ENCODE measurements around the gene RAB23.

RAB23 gene

DNA sequence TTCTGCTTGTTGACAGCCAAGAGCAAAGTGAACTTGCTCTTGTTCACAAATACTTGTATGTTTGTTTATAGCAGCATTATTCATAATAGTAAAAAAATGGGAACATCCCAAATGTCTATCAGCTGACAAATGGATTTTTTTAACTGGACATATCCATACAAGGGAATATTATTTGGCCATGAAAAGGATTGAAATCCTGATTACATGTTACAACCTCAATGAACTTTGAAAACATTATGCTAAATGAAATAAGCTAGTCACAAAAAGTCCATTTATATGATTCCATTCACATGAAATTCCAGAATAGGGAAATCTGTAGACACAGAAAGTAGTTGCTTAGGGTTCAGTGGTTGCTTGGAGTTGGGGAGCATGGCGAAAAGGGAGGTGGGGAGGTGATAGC is 78.4 kb downstream of the RAB23 start:
- Mint-ChIP-seq H3K9me3 (ENCODE audit: low read depth) (no peaks in the 10 kb centered on the region), H3K27ac (no peak overlapping the region), H3K4me1 (ENCODE audit: low read depth) (peaks cover 15% of the 10 kb centered on the region), H3K27me3 (no peaks in the 10 kb centered on the region), H3K4me3 (no peak overlapping the region), H3K36me3 (peaks cover 47% of the 10 kb centered on the region)

DNA sequence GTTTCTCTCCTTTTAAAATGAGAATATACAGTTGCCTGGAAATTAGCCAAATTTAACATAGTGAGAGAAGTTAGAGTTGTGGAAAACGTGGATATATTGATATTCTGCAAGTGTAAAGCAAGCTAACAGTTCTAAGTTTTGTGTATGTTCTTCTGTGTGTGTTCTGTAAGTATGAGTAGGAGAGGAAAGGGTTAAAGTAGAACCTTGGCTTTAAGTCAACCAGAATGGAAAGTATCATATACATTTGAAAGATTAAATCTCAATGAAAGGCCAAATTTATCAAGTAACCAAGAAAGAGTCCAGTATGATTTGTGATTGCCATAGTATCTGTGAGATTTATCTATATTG is 80.0 kb downstream of the RAB23 start:
- peaks cover 44% of the 10 kb centered on the region for H3K36me3 Mint-ChIP-seq
- H3K4me3 Mint-ChIP-seq = no peak overlapping the region
- H3K4me1 Mint-ChIP-seq (ENCODE audit: low read depth) = peaks cover 2% of the 10 kb centered on the region
- H3K27me3 Mint-ChIP-seq = no peaks in the 10 kb centered on the region
- H3K9me3 Mint-ChIP-seq (ENCODE audit: low read depth) = no peaks in the 10 kb centered on the region
- no peak overlapping the region for H3K27ac Mint-ChIP-seq

DNA sequence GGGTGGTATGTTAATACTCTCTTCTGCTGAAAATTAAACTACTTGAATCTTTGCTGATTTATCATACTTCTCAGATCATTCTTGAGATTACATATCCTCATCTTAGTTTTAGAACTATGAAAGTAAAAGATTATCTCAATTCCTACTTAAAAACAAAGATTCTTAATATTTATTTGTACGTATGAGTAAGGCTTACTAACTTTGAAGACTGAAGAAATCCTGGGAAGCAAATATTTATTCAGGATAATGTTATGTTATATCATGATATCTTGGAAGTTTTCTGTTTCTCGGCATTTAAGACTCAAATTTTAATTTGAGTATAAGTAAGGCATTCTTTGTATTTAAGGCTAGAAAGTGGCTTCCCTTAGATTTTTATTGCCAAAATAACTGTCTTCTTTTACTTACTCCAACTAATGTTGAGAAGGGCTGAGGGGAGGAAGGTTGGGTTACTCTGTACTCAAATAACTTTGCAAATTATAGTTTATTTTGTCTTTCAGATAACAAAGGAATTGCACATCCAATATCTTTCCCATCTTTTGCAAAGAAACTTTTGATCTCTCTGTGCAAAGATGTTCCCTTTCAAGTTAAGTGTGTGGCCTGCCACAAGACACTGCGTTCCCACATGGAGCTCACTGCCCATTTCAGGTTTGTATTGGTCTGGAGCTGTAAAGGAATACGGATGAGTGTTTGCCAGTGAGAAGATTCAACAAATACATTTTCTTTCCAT is 80.5 kb downstream of the RAB23 start:
- Mint-ChIP-seq H3K9me3 (ENCODE audit: low read depth) (no peaks in the 10 kb centered on the region), H3K27me3 (no peaks in the 10 kb centered on the region), H3K4me1 (ENCODE audit: low read depth) (no peaks in the 10 kb centered on the region), H3K27ac (no peak overlapping the region), H3K36me3 (peaks cover 48% of the 10 kb centered on the region), H3K4me3 (no peak overlapping the region)

DNA sequence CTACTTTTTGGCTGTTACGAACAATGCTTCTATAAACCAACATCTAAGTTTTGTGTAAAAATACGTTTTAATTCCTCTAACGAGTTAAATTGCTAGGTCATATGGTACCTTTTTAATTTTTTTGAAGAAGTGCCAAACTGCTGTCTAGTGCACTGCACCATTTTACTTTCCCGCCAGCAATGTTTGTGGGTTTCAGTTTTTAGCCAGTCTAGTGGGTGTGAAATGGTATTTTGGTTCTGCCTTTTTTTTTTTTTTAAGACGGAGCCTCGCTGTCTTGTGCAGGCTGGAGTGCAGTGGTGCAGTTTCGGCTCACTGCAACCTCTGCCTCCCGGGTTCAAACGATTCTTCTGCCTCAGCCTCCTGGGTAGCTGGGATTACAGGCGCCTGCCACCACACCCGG is 84.1 kb downstream of the RAB23 start:
- H3K27me3 Mint-ChIP-seq = no peaks in the 10 kb centered on the region
- H3K4me3 Mint-ChIP-seq = no peak overlapping the region
- H3K4me1 Mint-ChIP-seq (ENCODE audit: low read depth) = no peaks in the 10 kb centered on the region
- H3K9me3 Mint-ChIP-seq (ENCODE audit: low read depth) = no peaks in the 10 kb centered on the region
- H3K36me3 Mint-ChIP-seq = peaks cover 41% of the 10 kb centered on the region
- H3K27ac Mint-ChIP-seq = no peak overlapping the region

DNA sequence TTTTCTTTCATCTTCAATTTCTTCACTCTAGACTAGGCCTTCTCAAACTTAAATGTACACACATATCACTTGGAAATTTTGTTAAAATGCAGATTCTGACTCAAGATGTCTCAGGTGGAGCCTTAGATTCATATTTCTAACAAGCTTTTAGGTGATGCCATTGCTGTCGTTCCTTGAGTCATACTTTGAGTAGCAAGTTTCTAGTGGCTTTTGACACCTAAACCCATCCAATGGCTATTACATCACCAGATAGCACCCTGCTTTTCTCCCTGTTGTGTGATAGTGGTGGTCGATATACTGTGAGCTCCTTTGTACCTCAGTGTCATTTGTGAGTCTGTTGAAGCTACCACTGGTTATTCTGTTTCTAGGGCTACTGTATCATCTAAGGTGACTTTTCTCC is 84.8 kb downstream of the RAB23 start:
- peaks cover 36% of the 10 kb centered on the region for H3K36me3 Mint-ChIP-seq

More for the DNA sequence above, 84.8 kb downstream of the RAB23 start:
- H3K4me3 Mint-ChIP-seq = no peak overlapping the region
- no peaks in the 10 kb centered on the region for H3K27me3 Mint-ChIP-seq
- H3K9me3 Mint-ChIP-seq (ENCODE audit: low read depth) = no peaks in the 10 kb centered on the region
- no peaks in the 10 kb centered on the region for H3K4me1 Mint-ChIP-seq (ENCODE audit: low read depth)
- H3K27ac Mint-ChIP-seq = no peak overlapping the region
